GM12878 (cell line): ENCODE measurements around the gene IFIT1.

ENCODE experiments used
- ASH2L ChIP-seq: fragments of 300-600, 200-600 bp; sonication (generic); IDR thresholded peaks from 2 replicates; pipeline ENCODE4 v1.6.1; 2017; ENCODE audit warnings: low read depth, mild to moderate bottlenecking, borderline replicate concordance
- EZH2 ChIP-seq: IDR thresholded peaks from 2 replicates; pipeline ENCODE4 v1.6.1; 2012; ENCODE audit warnings: low read depth, mild to moderate bottlenecking, control low read depth, inconsistent platforms, low read length, borderline replicate concordance; ENCODE audit not compliant: control insufficient read depth
- FOXM1 ChIP-seq: IDR thresholded peaks from 2 replicates; pipeline ENCODE4 v1.6.1; 2012; ENCODE audit warnings: low read depth, mild to moderate bottlenecking, inconsistent platforms, low read length, moderate library complexity
- NRF1 ChIP-seq: conservative IDR thresholded peaks from 2 replicates; pipeline ENCODE4 v1.6.1; 2011; ENCODE audit warnings: mild to moderate bottlenecking, low read depth, low read length, improper control_type of control experiment
- RAD51 ChIP-seq: fragments of 450-650 bp; IDR thresholded peaks from 2 replicates; pipeline ENCODE4 v1.6.1; 2016; ENCODE audit warnings: moderate library complexity, mild to moderate bottlenecking, inconsistent platforms
- SIN3A ChIP-seq: IDR thresholded peaks from 2 replicates; pipeline ENCODE4 v1.6.1; 2012; ENCODE audit warnings: low read depth, low read length, improper control_type of control experiment
- SIX5 ChIP-seq: IDR thresholded peaks from 2 replicates; pipeline ENCODE4 v1.6.1; 2011; ENCODE audit warnings: mild to moderate bottlenecking, low read depth, low read length, moderate library complexity; ENCODE audit not compliant: severe bottlenecking
- SMAD1 ChIP-seq: fragments of 450-650 bp; IDR thresholded peaks from 2 replicates; pipeline ENCODE4 v1.6.1; 2018; ENCODE audit warnings: mild to moderate bottlenecking, low read depth; ENCODE audit not compliant: partially characterized antibody
- SMC3 ChIP-seq: IDR thresholded peaks from 2 replicates; pipeline ENCODE4 v1.6.1; 2011; ENCODE audit warnings: low read length, improper control_type of control experiment, borderline replicate concordance
- TARDBP ChIP-seq: IDR thresholded peaks from 2 replicates; pipeline ENCODE4 v1.6.1; 2016; ENCODE audit warnings: borderline replicate concordance
- ZBTB4 ChIP-seq: fragments of 450-650 bp; formaldehyde crosslinking; IDR thresholded peaks from 2 replicates; pipeline ENCODE4 v1.4.0; 2022; ENCODE audit warnings: mild to moderate bottlenecking, moderate library complexity
- TF ChIP-seq, protein P1 (sequence below), 3 experiments: IDR thresholded peaks in 2 of 3; conservative IDR thresholded peaks in 1 of 3; 2 replicates each; pipeline ENCODE4 v1.5.1; 2011; ENCODE audit warnings: low read depth in 3 of 3, low read length in 3 of 3, mild to moderate bottlenecking in 3 of 3, control low read depth in 2 of 3, moderate library complexity in 2 of 3, inconsistent platforms in 1 of 3, mixed read lengths in 1 of 3; ENCODE audit not compliant: control insufficient read depth in 2 of 3, insufficient read depth in 1 of 3; ENCODE audit errors: extremely low read depth in 1 of 3
- TF ChIP-seq, protein P2 (sequence below): fragments of 450-650 bp; formaldehyde crosslinking; IDR thresholded peaks from 2 replicates; pipeline ENCODE4 v1.4.0; 2020; ENCODE audit warnings: mild to moderate bottlenecking, moderate library complexity

DNA sequence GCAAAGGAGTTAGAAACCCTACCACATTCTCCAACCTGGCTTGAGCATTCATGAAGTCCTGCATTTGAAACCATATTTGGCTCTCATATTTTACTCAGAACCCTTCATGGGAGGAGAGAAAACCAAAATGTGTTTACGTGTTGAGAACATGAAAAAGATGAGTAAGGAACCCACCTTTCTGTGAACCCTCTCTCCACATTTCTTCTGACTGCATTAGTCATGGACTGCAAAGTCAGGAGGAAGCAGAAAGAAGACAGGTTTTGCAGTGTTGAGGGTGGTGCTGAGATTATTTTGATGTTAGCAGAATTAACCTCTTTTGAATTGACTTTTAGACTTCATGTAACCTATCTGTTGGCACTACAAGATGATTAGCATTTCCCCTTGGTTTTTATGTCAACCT lies 9.7 kb upstream of the IFIT1 start:
- TF ChIP-seq NRF1 = no peak
- TF ChIP-seq, protein P1, sequence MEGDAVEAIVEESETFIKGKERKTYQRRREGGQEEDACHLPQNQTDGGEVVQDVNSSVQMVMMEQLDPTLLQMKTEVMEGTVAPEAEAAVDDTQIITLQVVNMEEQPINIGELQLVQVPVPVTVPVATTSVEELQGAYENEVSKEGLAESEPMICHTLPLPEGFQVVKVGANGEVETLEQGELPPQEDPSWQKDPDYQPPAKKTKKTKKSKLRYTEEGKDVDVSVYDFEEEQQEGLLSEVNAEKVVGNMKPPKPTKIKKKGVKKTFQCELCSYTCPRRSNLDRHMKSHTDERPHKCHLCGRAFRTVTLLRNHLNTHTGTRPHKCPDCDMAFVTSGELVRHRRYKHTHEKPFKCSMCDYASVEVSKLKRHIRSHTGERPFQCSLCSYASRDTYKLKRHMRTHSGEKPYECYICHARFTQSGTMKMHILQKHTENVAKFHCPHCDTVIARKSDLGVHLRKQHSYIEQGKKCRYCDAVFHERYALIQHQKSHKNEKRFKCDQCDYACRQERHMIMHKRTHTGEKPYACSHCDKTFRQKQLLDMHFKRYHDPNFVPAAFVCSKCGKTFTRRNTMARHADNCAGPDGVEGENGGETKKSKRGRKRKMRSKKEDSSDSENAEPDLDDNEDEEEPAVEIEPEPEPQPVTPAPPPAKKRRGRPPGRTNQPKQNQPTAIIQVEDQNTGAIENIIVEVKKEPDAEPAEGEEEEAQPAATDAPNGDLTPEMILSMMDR (IDR thresholded peaks at IDR 0.05 in 2 of 3, conservative IDR thresholded peaks at IDR 0.05 in 1 of 3; ENCODE audit: control insufficient read depth in 2 of 3, extremely low read depth in 1 of 3, insufficient read depth in 1 of 3, low read depth in 3 of 3, low read length in 3 of 3) = no peak
- TF ChIP-seq SIX5 = no peak
- TF ChIP-seq RAD51 = no peak
- TF ChIP-seq ZBTB4 (CRISPR knock-in tag) = no peak
- TF ChIP-seq FOXM1 = no peak
- no peak for TF ChIP-seq ASH2L
- no peak for TF ChIP-seq SMC3
- TF ChIP-seq EZH2 = no peak
- TF ChIP-seq SMAD1 = no peak
- TF ChIP-seq SIN3A = no peak
- TF ChIP-seq, protein P2, sequence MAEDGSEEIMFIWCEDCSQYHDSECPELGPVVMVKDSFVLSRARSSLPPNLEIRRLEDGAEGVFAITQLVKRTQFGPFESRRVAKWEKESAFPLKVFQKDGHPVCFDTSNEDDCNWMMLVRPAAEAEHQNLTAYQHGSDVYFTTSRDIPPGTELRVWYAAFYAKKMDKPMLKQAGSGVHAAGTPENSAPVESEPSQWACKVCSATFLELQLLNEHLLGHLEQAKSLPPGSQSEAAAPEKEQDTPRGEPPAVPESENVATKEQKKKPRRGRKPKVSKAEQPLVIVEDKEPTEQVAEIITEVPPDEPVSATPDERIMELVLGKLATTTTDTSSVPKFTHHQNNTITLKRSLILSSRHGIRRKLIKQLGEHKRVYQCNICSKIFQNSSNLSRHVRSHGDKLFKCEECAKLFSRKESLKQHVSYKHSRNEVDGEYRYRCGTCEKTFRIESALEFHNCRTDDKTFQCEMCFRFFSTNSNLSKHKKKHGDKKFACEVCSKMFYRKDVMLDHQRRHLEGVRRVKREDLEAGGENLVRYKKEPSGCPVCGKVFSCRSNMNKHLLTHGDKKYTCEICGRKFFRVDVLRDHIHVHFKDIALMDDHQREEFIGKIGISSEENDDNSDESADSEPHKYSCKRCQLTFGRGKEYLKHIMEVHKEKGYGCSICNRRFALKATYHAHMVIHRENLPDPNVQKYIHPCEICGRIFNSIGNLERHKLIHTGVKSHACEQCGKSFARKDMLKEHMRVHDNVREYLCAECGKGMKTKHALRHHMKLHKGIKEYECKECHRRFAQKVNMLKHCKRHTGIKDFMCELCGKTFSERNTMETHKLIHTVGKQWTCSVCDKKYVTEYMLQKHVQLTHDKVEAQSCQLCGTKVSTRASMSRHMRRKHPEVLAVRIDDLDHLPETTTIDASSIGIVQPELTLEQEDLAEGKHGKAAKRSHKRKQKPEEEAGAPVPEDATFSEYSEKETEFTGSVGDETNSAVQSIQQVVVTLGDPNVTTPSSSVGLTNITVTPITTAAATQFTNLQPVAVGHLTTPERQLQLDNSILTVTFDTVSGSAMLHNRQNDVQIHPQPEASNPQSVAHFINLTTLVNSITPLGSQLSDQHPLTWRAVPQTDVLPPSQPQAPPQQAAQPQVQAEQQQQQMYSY (CRISPR knock-in tag) = no peak
- no peak for TF ChIP-seq TARDBP
